Heart right ventricle (tissue), 16 donors: Measurements from ENCODE around the gene SNX19. TPM values are rescaled to one million over a fixed set of nuclear protein-coding genes. Genes with fewer than 3 reads are reported as not detected.
A peak's percentile ranks its signal among the peaks of the same experiment; 100 is the strongest.

ENCODE experiments used
- ATAC-seq, 8 donors: fragments of 200-7000 bp; cut with Tn5 transposase; one replicate each; pipeline ENCODE4 v1.9.1; 2020; ENCODE audit warnings: mild to moderate bottlenecking in 8 of 8, moderate library complexity in 8 of 8, moderate number of reproducible peaks in 1 of 8
- DNase-seq, 2 donors: peaks; one replicate each; pipeline ENCODE4 v3.0.0-alpha.2; 2020
- H3K27ac ChIP-seq, 10 donors: fragments of 200-600 bp; sonication (generic) in 2 of 10; one replicate each; pipeline versions ENCODE4 v1.5.0 to v1.8.0; 2020 to 2022; ENCODE audit warnings: mild to moderate bottlenecking in 3 of 10
- H3K27me3 ChIP-seq, 7 donors: fragments of 200-600 bp; one replicate each; pipeline ENCODE4 v1.8.0; 2021 to 2022; ENCODE audit warnings: mild to moderate bottlenecking in 2 of 7
- H3K36me3 ChIP-seq, 9 donors: fragments of 200-600 bp; sonication (generic) in 1 of 9; one replicate each; pipeline versions ENCODE4 v1.5.0 to v1.8.0; 2020 to 2022; ENCODE audit warnings: mild to moderate bottlenecking in 2 of 9
- H3K4me1 ChIP-seq, 9 donors: fragments of 200-600 bp; sonication (generic) in 1 of 9; one replicate each; pipeline versions ENCODE4 v1.5.0 to v1.8.0; 2020 to 2022; ENCODE audit warnings: mild to moderate bottlenecking in 4 of 9
- H3K4me3 ChIP-seq, 10 donors: fragments of 200-600 bp; sonication (generic) in 2 of 10; one replicate each; pipeline versions ENCODE4 v1.5.0 to v1.8.0; 2020 to 2022; ENCODE audit warnings: mild to moderate bottlenecking in 7 of 10, moderate library complexity in 2 of 10
- H3K9me3 ChIP-seq, 11 donors: fragments of 200-600 bp in 10 of 11; sonication (generic) in 2 of 11; one replicate each; pipeline versions ENCODE4 v1.5.0 to v1.8.0; 2013 to 2022; ENCODE audit warnings: mild to moderate bottlenecking in 2 of 11, control low read depth in 1 of 11, moderate library complexity in 1 of 11
- CTCF ChIP-seq, 9 donors: fragments of 200-600 bp; sonication (generic) in 2 of 9; IDR thresholded peaks; one replicate each; pipeline versions ENCODE4 v1.5.0 to v1.8.0; 2021 to 2022; ENCODE audit warnings: antibody characterized with exemption in 9 of 9, mild to moderate bottlenecking in 5 of 9, moderate library complexity in 1 of 9
- WGBS, 2 donors: extraction: QIAGEN DNeasy Blood & Tissue Kit; methylation state at CpG; one replicate each; pipeline ENCODE4 v1.1.7; 2013; ENCODE audit warnings: inconsistent platforms in 1 of 2; 5-methylcytosine and 5-hydroxymethylcytosine counted together
- intact Hi-C, 10 donors: fragments of 100-400 bp; cut with DNase I; formaldehyde crosslinking; loops; one replicate each; pipeline versions ENCODE4 v1.11.1 to v1.14.2; 2022
- long read RNA-seq, 3 donors: library from polyadenylated mRNA; unstranded; transcript quantifications; one replicate each; pipeline ENCODE4 v2.0.0, GENCODE V29; 2020 to 2021
- polyA plus RNA-seq, 2 donors: library from polyadenylated mRNA; stranded (reverse); fragments of 200-250 nt; gene quantifications; one replicate each; pipeline ENCODE4 v1.2.3, GENCODE V29; 2013
- total RNA-seq, 10 donors: library from RNA; stranded (reverse); fragmentation: NEBNext Ultra II Directional in 3 of 10; extraction: Animal tissue kit (Norgen Biotek cat#: 25700) in 3 of 10; gene quantifications; one replicate each; pipeline versions ENCODE4 v1.2.1 to v1.2.4, GENCODE V29; 2021 to 2023
- donor health status: Arrhythmogenic right ventricular cardiomyopathy.
- donor health status: ischemic (EF 13 %, LVEDD 7.1; RV severe dilation, severe dysfunction).
- donor health status: healthy with polysubstance abuse.
- donor health status: DM: no; HTN: yes; CAD: no.
- donor health status: DM: no; HTN: no; CAD: no.
- donor health status: ischemic (EF 25% LVEDD 6.9; RV normal size, moderate dysfunction).
- donor health status: ischemic (EF 25% LVEDD 5.7; RV mildly dilated, moderate dysfunction).
- donor health status: healthy.
- donor health status: DM: yes; HTN: yes; CAD: no.
- donor health status: Ischemic cardiomyopathy.
- donor health status: ischemic (EF 35%, LVEDD 5.7; RV mildly dilated, moderate dysfunction).
- donor health status: nonischemic (EF 11% LVEDD 7.7; RV severe dilation, severe dysfunction).
- donor health status: DM: yes; HTN: yes; CAD: no.
- donor health status: PGD.
- donor health status: ischemic (EF 29% LVEDD 5.4; RV normal size, mild dysfunction).
- donor health status: nonischemic (EF 23%, LVEDD 6.1; RV moderate dilation, normal function).

The SNX19 gene
- total RNA-seq (10 to 100 TPM; 37.1 to 60.9 (median 54.5) TPM), polyA plus RNA-seq (10 to 100 TPM; 10.4 to 16.2 TPM)
- long read RNA-seq, donor 1, full-length matches to known transcripts, result 7 of 26 reads
- long read RNA-seq, donor 1, partial matches to known transcripts, result 3 of 26 reads
- long read RNA-seq, donor 1, other reads (novel, unspliced or antisense), result 16 of 26 reads
- long read RNA-seq, donor 2, full-length matches to known transcripts, result 6 of 23 reads
- long read RNA-seq, donor 2, partial matches to known transcripts, result 3 of 23 reads
- long read RNA-seq, donor 2, other reads (novel, unspliced or antisense), result 14 of 23 reads
- long read RNA-seq, donor 3, full-length matches to known transcripts, result 25 of 62 reads
- long read RNA-seq, donor 3, partial matches to known transcripts, result 8 of 62 reads
- long read RNA-seq, donor 3, other reads (novel, unspliced or antisense), result 29 of 62 reads

GRCh38 chr11:130916238-130916855, at the start of gene SNX19:
SNX19 (minus strand) TSS chr11:130916479; CDS start chr11:130915939, 540 bp downstream.
- peak; percentile 94 to 99 (median 98) for TF ChIP-seq CTCF (IDR thresholded peaks at IDR 0.05)
- no peaks in the 10 kb centered on the region for H3K27me3 ChIP-seq
- WGBS, 2 donors, result 0 to 1% methylated on average over 64 to 72 of the region's 72 CpGs
- ATAC-seq (peak; percentile 99 to 100 (median 99)), DNase-seq (peak; percentile 91 to 95)
- H3K4me1 ChIP-seq, result peaks cover 5 to 43% (median 36%) of the 10 kb centered on the region in 9 donors
- no peaks in the 10 kb centered on the region for H3K9me3 ChIP-seq
- peaks cover 0 to 40% (median 15%) of the 10 kb centered on the region in 9 donors for H3K36me3 ChIP-seq
- intact Hi-C loops, result loop anchor here in 1 of 10 donors (10.0 kb wide), 1 partner anchor 602 kb away; the partner anchor contains the start of gene ZBTB44
- H3K4me3 ChIP-seq, result peak within 1 kb of the TSS; percentile 82 to 100 (median 92)
- peak within 1 kb of the TSS; percentile 68 to 96 (median 87) for H3K27ac ChIP-seq

GRCh38 chr11:130964058-130964792, 47.9 kb upstream of the SNX19 start:
- ATAC-seq (no peak), DNase-seq (no peak)
- no peaks in the 10 kb centered on the region for H3K27me3 ChIP-seq
- H3K9me3 ChIP-seq, result peaks cover 0 to 24% (median 0%) of the 10 kb centered on the region in 11 donors
- H3K4me3 ChIP-seq, result no peak overlapping the region
- 84 to 88% methylated on average over 6 of the region's 6 CpGs for WGBS, 2 donors
- TF ChIP-seq CTCF (IDR thresholded peaks at IDR 0.05), result no peak
- no peak overlapping the region for H3K27ac ChIP-seq
- no peaks in the 10 kb centered on the region for H3K36me3 ChIP-seq
- intact Hi-C loops, result no loop called here
- no peaks in the 10 kb centered on the region for H3K4me1 ChIP-seq

GRCh38 chr11:130947889-130948288, 31.6 kb upstream of the SNX19 start:
- H3K36me3 ChIP-seq, result no peaks in the 10 kb centered on the region
- H3K4me1 ChIP-seq, result peaks cover 0 to 31% (median 11%) of the 10 kb centered on the region in 9 donors
- TF ChIP-seq CTCF (IDR thresholded peaks at IDR 0.05), result no peak
- H3K9me3 ChIP-seq, result no peaks in the 10 kb centered on the region
- intact Hi-C loops, result no loop called here
- DNase-seq (no peak), ATAC-seq (no peak)
- no peaks in the 10 kb centered on the region for H3K27me3 ChIP-seq
- H3K27ac ChIP-seq, result peak overlapping the region in 1 of 10 donors; percentile 52
- WGBS, 2 donors, result 79 to 81% methylated on average over 6 of the region's 6 CpGs
- H3K4me3 ChIP-seq, result no peak overlapping the region

- no peaks in the 10 kb centered on the region for H3K27me3 ChIP-seq
- no peaks in the 10 kb centered on the region for H3K9me3 ChIP-seq
- ATAC-seq, result no peak
- no peaks in the 10 kb centered on the region for H3K36me3 ChIP-seq
- no peak overlapping the region for H3K27ac ChIP-seq
- no peak overlapping the region for H3K4me3 ChIP-seq
- intact Hi-C loops, result no loop called here
- WGBS, 2 donors, result 77 to 87% methylated on average over 6 of the region's 6 CpGs
- TF ChIP-seq CTCF (IDR thresholded peaks at IDR 0.05), result no peak
- H3K4me1 ChIP-seq, result peaks cover 0 to 31% (median 11%) of the 10 kb centered on the region in 9 donors
- no peak for DNase-seq
These were observed 31.2 kb upstream of the SNX19 start for GRCh38 chr11:130947481-130947880.
